NOMO-1 treated with dmso at 0.1 percent for 144 hours (cell line): ENCODE measurements around the gene WDR72.
"Not testable (repeated sequence)": the region's sequence is repeated elsewhere in the genome, so short reads cannot be mapped to it uniquely, and the experiment has no call there.

Source experiments
- DNase-seq: peaks from one replicate; lab custom pipeline; 2025; ENCODE audit not compliant: unreplicated experiment; lab: John Stamatoyannopoulos, UW

Gene WDR72

GRCh38 chr15:53590380-53590779 lies 169.1 kb downstream of the WDR72 start:
- no peak for DNase-seq

DNA sequence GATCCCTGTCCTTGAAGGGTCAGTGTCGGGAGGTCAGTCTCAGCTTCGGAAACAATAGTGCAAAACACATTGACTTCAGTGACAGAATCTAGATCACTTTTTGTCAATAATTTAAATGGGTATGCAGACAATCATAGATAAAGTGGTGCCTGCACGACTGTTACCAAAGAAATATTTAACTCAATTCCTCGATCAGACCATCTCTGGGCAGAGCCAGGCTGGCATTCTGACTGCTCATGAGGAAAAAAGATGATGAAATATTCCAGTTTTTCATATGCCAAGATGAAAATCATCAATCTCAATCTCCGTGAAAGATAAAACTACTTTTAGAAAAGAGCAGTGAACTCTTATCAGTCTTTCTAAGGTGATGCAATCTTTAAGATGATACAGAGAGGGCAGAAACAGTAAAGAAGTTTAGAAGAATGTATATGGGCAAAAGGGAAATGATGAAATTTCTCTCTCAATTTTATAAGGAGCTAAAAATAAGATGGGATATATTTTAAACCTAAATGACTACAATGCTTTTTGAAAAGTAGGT lies 169.9 kb downstream of the WDR72 start:
- DNase-seq, result no peak

- DNase-seq, result no peak
Observed at GRCh38 chr15:53588773-53589172, 170.7 kb downstream of the WDR72 start.

GRCh38 chr15:53586799-53587198 lies 172.7 kb downstream of the WDR72 start:
- DNase-seq, result no peak

GRCh38 chr15:53581513-53581912 lies 177.9 kb downstream of the WDR72 start:
- no peak for DNase-seq

DNA sequence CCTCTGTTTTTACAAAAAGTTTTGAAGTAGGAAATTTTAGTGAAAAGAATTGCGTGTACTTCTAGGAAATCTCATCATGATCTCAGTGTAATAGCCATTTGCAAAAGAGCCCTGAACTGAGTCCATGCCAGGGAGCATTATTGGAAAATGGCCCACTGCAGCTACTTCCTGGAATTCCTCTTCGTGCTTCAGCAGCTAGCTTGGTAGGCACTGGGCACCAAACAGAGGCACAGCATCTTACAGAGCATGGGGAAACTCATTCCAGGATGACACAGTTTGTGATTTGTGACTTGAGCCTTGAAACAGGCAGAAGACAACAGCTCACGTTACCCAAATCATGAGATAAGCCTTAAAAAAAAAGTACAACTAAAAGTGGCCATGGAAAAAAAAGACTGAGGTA lies 179.1 kb downstream of the WDR72 start:
- no peak for DNase-seq

DNA sequence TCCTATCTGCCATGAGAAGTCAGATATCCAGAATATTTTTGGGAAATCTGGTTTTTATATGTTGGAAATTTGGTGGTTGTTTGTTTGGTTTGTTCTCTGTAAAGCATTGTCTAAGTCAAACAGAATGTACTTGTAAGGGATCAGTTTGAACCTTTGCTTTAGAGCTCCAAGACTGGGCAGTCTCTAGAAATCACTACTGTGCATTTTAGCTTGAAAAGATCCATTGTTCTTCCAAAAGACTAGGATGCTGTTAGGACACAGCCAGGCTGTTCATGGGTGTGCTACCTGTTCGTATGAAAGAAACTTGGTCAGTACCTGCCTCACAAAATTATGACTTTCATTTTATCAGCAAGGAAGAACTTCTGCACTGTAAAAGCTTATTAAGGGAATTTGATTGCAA lies 182.6 kb downstream of the WDR72 start:
- DNase-seq, result no peak

DNA sequence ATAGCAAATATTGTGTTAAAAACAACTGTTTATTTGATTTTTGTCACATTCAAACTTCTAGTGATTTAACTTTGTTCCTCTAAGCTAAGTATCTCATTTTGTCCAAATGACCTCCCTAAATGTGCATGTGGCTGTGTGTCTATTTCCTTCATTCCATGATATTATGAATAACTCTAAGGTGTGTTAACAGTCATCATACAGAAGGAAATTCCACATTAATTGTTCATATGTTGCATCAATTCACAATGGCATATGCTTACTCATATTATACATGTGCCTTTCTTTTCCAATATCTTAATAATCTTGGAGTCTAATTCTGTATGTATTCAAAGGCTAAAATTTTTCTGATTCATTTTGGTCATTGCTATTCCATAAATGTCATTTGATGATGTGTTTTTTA lies 186.4 kb downstream of the WDR72 start:
- DNase-seq, result no peak

GRCh38 chr15:53569751-53570480 lies 189.5 kb downstream of the WDR72 start:
- no peak for DNase-seq

GRCh38 chr15:53566912-53567311 lies 192.6 kb downstream of the WDR72 start:
- no peak for DNase-seq

DNA sequence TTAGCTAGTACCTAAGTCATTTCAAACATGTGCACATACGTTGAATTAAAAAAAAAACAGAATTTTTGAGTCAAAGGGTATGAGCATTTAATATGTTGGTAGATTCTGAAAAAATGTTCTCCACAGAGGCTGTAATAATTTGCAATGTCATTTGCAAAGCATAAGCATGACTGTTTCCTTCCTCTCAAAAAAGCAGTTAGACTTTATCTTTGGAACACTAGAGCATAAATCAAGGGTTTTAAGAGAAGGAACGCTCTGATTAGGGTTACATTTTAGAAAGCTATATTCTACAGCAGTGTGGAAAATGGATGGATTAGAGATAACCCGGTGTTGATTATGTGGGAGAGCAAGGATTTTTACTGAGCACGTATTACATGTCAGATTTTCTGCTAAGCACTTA lies 193.7 kb downstream of the WDR72 start:
- DNase-seq, result no peak

DNA sequence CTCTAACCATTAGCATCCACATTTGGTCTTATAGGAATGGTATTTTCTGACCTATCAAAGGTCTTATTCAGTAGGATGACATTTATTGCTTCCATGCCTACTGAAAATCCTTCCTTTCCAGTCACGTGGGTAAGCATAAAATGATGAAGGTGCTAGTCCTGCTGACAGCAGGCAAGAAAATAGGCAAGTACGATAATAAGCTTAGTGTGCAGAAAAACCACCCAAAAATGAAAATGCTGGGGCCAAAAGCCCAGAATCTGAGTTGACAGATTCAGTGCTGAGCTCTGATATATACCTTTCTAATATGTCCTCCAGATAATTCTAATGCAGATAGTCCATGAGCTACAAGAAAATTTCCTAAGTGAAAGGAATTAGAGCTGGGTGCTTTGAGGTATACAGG lies 194.8 kb downstream of the WDR72 start:
- no peak for DNase-seq

DNA sequence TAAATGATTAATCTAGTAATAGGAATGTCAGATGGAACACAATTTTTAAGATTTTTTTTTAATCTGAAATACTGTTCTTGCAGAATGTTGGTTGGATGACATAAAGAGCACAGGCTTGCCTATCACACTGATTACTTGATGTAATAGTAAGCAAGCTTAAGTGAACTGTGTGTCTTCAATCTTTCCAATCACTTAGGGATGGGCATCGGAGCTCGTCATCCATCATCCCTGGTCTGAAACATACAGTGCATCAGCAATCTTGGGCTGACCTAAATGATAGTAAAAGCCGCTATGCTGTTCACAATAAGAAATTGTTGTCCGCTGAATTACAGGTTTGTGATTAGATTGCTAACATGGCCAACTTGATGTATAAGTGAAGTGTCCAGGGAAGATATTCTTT lies 195.8 kb downstream of the WDR72 start:
- DNase-seq, result no peak

DNA sequence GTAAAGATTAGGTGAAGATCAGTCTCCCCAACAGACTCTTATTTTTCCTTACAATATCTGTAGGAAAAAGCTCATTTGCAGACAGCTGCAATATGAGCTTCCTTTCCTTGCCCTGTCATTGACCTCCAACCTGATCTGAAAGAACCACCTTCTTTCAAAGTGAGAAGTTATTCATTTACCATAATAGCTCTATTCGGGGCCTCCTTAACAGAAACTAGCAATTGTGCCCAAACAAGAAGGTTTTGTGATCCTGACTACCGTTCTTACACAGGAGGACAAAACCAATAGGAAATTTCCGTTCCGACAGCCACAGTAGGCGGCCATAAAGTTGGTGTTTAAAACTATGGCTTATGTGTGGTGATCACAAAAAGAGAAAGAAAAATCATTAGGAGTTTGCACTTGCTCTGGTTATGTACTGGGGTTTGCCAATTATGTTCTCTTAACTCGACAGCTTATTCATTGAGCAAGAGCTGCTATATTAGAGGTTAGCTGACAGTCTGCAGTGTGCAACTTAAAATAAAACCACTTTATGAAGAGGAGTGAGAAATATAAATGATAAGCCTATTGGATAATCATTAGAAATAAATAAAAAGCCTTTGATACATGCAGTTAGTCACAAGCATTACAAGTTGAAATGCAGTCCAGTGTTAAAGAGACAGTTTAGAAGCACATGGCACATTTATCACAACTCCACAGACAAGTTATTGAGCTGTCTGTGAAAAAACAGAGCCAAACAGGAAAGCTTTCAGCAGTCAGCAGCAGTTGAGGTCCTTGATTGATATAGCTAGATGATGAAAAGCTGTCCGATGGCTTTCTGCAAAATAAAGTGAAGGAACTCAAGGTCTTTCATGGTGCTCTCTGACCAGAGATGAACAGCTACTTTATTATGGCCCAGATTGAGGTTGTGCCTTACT lies 199.8 kb downstream of the WDR72 start:
- no peak for DNase-seq

DNA sequence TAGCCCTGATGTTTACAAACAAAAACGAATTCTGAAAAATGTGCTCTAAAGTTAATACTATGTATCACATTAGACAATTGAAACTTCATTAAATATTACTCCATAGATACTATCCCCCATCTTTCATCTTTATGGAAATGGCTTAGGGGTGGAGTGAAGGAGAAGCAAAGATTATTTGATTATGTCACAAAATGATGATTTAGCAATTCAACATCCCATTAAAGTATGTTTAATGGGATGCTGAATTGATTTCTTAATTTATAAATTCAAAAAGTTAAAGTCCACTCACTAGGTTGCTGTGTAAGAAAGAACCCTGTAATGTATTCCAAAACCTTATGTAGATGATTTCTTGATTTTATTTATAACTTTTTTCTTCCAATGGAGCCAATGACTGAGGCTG lies 201.1 kb downstream of the WDR72 start:
- no peak for DNase-seq

GRCh38 chr15:53555226-53555625 lies 204.2 kb downstream of the WDR72 start:
- no peak for DNase-seq

DNA sequence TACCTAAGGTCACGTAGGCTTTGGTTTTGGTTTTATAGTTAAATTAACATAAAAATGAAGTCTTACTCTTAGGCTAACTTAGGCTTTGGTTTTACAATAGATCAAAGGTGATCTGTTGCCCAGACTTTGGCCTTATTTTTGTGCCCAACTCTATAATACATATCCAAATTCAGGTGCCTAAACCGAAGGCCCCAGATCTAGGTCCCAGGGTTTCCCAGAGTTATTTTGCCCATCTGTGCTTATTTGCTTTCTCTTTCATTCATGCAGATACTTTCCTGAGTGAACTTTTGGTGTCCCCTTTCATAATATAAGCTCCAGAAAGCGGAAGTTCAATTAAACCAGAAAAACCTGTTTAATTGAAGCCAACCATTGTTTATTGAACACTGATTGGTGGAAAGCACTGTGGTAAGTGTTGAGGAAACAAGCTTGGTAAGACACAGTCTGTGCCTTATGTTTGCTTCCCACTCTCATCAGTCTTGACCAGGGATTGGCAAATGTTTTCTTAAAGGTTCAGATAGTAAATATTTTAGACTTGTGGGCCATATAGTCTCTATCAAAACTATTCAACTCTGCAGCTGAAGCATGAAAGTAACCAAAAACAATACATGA lies 209.7 kb downstream of the WDR72 start:
- no peak for DNase-seq

DNA sequence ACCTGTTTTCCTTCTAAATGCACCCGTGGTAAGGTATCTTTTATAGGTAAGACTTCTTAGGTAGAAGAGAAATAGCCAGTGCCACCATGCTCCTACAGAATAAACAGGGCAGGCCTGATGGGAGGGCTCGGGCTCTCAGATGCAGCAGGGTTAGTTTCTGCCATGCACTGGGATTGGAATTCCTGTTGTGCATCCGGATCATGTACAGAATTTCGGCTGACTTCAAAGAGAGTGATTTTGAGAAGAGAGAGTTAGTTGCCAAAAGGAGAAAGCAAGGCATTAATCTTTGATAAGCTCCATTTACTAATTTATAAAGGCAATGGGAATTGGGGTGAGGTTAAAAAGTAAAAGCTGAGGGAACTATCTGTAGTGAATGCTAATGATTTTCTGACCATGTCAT lies 211.2 kb downstream of the WDR72 start:
- DNase-seq, result no peak

GRCh38 chr15:53540626-53541300 lies 218.7 kb downstream of the WDR72 start:
- not testable (repeated sequence) for DNase-seq

DNA sequence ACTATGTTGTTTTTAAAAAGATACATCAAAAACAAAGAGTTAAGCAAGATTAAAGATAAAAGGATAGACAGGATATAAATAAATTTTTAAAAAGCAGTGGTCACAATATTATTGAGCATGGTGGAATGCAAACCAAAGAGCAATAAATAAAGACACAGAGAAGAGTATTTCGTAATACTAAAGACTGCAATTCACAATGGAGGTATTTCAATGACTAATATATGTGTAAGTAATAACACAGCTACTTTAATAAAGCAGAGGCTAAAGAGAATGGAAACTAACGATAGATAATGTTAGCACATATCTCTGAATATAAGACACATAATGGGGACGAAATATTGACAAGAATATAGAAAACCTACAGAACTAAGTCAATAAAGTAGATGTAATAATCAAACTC lies 219.6 kb downstream of the WDR72 start:
- DNase-seq, result no peak

DNA sequence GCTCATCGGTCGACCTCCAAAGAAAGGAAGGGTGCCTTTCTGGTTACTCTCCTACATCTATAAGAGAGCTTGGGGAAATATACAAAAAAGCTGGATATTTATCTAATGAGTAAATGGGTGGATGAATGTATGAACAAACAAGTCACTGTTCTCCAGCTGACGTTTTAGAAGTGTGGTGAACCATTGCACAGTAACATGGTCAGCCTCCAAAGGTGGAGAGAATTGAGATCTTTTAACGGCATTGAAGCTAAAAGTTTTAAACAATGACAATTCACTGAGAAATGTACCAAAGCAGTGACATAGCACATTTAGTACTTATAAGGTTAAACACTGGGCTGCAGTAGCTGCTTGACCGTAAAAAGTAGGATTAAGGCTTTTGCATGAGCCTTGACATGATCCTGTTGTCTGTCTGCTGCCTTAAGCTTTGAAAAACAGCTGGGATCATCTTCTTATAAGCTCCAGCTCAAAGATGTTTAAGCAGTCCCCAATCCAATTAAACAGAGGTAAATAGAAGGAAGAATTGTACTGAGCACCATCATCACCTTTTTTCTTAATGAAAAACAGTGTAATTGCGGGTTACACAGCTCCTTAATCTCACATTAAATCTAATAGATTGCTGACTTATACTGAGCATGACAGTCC lies 222.9 kb downstream of the WDR72 start:
- DNase-seq, result no peak
